Upper lobe of left lung (tissue), 6 donors: ENCODE measurements around the gene DYDC1. TPM values are rescaled to one million over a fixed set of nuclear protein-coding genes. Genes with fewer than 3 reads are reported as not detected.

Experiments
- ATAC-seq, 2 donors: fragments of 200-7000 bp; cut with Tn5 transposase; one replicate each; pipeline ENCODE4 v1.9.1; 2022; ENCODE audit warnings: mild to moderate bottlenecking in 2 of 2, moderate library complexity in 2 of 2; ENCODE audit not compliant: low FRiP score in 2 of 2
- DNase-seq, 2 donors: peaks; one replicate each; pipeline ENCODE4 v3.0.0-alpha.2; 2019 to 2020
- H3K27ac ChIP-seq, 4 donors: fragments of 200-600 bp; sonication (generic); one replicate each; pipeline ENCODE4 v1.5.1; 2016 to 2019
- H3K27me3 ChIP-seq, 4 donors: fragments of 200-600 bp; sonication (generic); one replicate each; pipeline ENCODE4 v1.5.1; 2017 to 2019
- H3K36me3 ChIP-seq, 4 donors: fragments of 200-600 bp; sonication (generic); one replicate each; pipeline ENCODE4 v1.5.1; 2016 to 2019
- H3K4me1 ChIP-seq, 4 donors: fragments of 200-600 bp; sonication (generic); one replicate each; pipeline ENCODE4 v1.5.1; 2018 to 2019
- H3K4me3 ChIP-seq, 4 donors: fragments of 200-600 bp; sonication (generic); one replicate each; pipeline ENCODE4 v1.5.1; 2017 to 2019; ENCODE audit warnings: mild to moderate bottlenecking in 2 of 4, moderate library complexity in 1 of 4
- H3K9me3 ChIP-seq, 4 donors: fragments of 200-600 bp; sonication (generic); one replicate each; pipeline ENCODE4 v1.5.1; 2018 to 2019
- EP300 ChIP-seq, 4 donors: sonication (generic); formaldehyde crosslinking; IDR thresholded peaks; one replicate each; pipeline ENCODE4 v1.5.1; 2017; ENCODE audit warnings: antibody characterized with exemption in 4 of 4, control low read depth in 2 of 4
- POLR2A ChIP-seq, 4 donors: fragments of 450-650 bp; IDR thresholded peaks; one replicate each; pipeline ENCODE4 v1.5.1; 2016 to 2017; ENCODE audit warnings: antibody characterized with exemption in 4 of 4, mild to moderate bottlenecking in 2 of 4
- POLR2AphosphoS5 ChIP-seq, 2 donors: sonication (generic); formaldehyde crosslinking; IDR thresholded peaks; one replicate each; pipeline ENCODE4 v1.5.1; 2017; ENCODE audit warnings: antibody characterized with exemption in 2 of 2
- WGBS, 2 donors: methylation state at CpG; one replicate each; pipeline ENCODE4 v1.1.5; 2017 to 2018; 5-methylcytosine and 5-hydroxymethylcytosine counted together
- total RNA-seq, 6 donors: library from RNA; depleted of rRNA in 4 of 6; stranded (reverse); fragments of >200 nt in 4 of 6; gene quantifications; one replicate each; pipeline versions ENCODE4 v1.1.0 to v1.2.1, GENCODE V29; 2016 to 2021
- TF ChIP-seq, protein P1 (sequence below), 6 experiments: fragments of 450-650 bp in 4 of 6; fragments of 200-600 bp in 2 of 6; sonication (generic) in 2 of 6; IDR thresholded peaks; one replicate each; pipeline ENCODE4 v1.5.1; 2016 to 2019; ENCODE audit warnings: antibody characterized with exemption in 6 of 6
- donor health status: DM: no; HTN: no; CAD: no; lungs with moderate emphysema.
- donor health status: DM: no; HTN: yes; CAD: no; lungs with severe emphysema.

DYDC1 gene
- total RNA-seq, 6 donors from 2014 or later: 0.71 to 8.7 TPM; not detected in 4

- H3K4me1 ChIP-seq: no peaks in the 10 kb centered on the region
- TF ChIP-seq EP300 (IDR thresholded peaks at IDR 0.05) (no peak), POLR2AphosphoS5 (IDR thresholded peaks at IDR 0.05) (no peak), POLR2A (IDR thresholded peaks at IDR 0.05) (no peak)
- TF ChIP-seq, protein P1, sequence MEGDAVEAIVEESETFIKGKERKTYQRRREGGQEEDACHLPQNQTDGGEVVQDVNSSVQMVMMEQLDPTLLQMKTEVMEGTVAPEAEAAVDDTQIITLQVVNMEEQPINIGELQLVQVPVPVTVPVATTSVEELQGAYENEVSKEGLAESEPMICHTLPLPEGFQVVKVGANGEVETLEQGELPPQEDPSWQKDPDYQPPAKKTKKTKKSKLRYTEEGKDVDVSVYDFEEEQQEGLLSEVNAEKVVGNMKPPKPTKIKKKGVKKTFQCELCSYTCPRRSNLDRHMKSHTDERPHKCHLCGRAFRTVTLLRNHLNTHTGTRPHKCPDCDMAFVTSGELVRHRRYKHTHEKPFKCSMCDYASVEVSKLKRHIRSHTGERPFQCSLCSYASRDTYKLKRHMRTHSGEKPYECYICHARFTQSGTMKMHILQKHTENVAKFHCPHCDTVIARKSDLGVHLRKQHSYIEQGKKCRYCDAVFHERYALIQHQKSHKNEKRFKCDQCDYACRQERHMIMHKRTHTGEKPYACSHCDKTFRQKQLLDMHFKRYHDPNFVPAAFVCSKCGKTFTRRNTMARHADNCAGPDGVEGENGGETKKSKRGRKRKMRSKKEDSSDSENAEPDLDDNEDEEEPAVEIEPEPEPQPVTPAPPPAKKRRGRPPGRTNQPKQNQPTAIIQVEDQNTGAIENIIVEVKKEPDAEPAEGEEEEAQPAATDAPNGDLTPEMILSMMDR (IDR thresholded peaks at IDR 0.05): no peak
- DNase-seq (no peak), ATAC-seq (no peak)
- H3K4me3 ChIP-seq: no peak overlapping the region
- no peaks in the 10 kb centered on the region for H3K36me3 ChIP-seq
- no peak overlapping the region for H3K27ac ChIP-seq
- no peaks in the 10 kb centered on the region for H3K9me3 ChIP-seq
- WGBS, 2 donors: 77 to 82% methylated on average over 5 of the region's 5 CpGs
- H3K27me3 ChIP-seq: no peaks in the 10 kb centered on the region
These were observed 35.4 kb downstream of the DYDC1 start for GRCh38 chr10:80321183-80321582.

- Histone ChIP-seq H3K36me3 (no peaks in the 10 kb centered on the region), H3K9me3 (no peaks in the 10 kb centered on the region), H3K4me3 (no peak overlapping the region), H3K27me3 (no peaks in the 10 kb centered on the region), H3K4me1 (no peaks in the 10 kb centered on the region), H3K27ac (no peak overlapping the region)
- ATAC-seq (no peak), DNase-seq (no peak)
- TF ChIP-seq, protein P1 (IDR thresholded peaks at IDR 0.05): no peak
- TF ChIP-seq EP300 (IDR thresholded peaks at IDR 0.05) (no peak), POLR2A (IDR thresholded peaks at IDR 0.05) (no peak), POLR2AphosphoS5 (IDR thresholded peaks at IDR 0.05) (no peak)
These were observed 36.2 kb downstream of the DYDC1 start for GRCh38 chr10:80320377-80320776.

DNA sequence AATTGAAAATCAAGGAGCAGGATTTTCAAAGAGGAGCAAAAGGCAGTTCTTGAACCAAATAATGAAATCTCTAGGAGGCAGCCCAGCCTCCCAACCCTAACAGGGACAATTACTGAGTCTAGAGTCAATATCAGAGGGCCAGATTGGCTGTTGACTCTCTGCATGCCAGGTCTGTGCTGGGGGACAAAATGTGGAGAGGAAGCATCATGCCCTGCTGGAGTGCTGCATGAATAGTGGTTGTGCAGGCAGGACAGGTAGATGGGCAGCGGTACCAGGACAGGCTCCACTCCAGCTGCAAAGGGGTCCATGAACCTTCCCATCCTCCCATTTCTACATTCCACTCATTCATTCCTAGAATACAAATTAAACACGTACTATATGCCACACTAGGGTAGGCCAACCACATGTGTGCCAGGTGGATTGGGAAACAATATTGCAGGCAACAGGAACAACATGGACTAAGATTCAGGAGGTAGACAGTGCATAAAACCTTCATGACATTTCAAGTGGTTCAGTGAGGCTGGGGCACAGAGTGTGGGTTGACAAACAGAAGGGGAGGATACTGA is 36.7 kb downstream of the DYDC1 start:
- H3K4me3 ChIP-seq: no peak overlapping the region

DNA sequence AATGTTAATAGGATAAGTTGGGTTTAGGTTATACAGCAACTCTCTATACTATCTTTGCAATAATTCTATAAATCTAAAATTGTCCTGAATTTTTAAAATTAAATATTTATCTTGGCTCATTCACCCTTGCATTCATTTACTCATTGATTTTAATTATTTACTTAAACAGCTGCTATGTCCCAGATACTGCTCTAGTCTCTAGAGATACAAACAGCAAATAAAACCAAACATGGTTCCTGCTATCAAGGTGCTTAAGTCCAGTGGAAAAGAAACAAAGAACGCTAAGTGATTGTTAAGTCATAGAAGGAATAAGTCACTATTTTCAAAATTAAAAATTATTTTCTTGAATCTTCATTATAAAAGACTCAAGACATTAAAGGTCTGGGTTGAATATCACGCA is 37.2 kb downstream of the DYDC1 start:
- ATAC-seq (no peak), DNase-seq (no peak)
- Histone ChIP-seq H3K4me3 (no peak overlapping the region), H3K36me3 (no peaks in the 10 kb centered on the region), H3K27ac (no peak overlapping the region), H3K4me1 (no peaks in the 10 kb centered on the region), H3K27me3 (no peaks in the 10 kb centered on the region), H3K9me3 (no peaks in the 10 kb centered on the region)
- 77 to 89% methylated on average over 2 of the region's 2 CpGs for WGBS, 2 donors
- TF ChIP-seq EP300 (IDR thresholded peaks at IDR 0.05) (no peak), POLR2AphosphoS5 (IDR thresholded peaks at IDR 0.05) (no peak), POLR2A (IDR thresholded peaks at IDR 0.05) (no peak)
- TF ChIP-seq, protein P1 (IDR thresholded peaks at IDR 0.05): no peak

More for the DNA sequence above, 36.7 kb downstream of the DYDC1 start:
- no peak for TF ChIP-seq POLR2AphosphoS5 (IDR thresholded peaks at IDR 0.05)
- TF ChIP-seq, protein P1 (IDR thresholded peaks at IDR 0.05): no peak
- no peak for TF ChIP-seq POLR2A (IDR thresholded peaks at IDR 0.05)
- TF ChIP-seq EP300 (IDR thresholded peaks at IDR 0.05): no peak
- 88 to 95% methylated on average over 2 of the region's 2 CpGs for WGBS, 2 donors
- DNase-seq (no peak), ATAC-seq (no peak)
- H3K36me3 ChIP-seq: no peaks in the 10 kb centered on the region
- H3K27ac ChIP-seq: no peak overlapping the region
- H3K9me3 ChIP-seq: no peaks in the 10 kb centered on the region
- H3K27me3 ChIP-seq: no peaks in the 10 kb centered on the region
- H3K4me1 ChIP-seq: no peaks in the 10 kb centered on the region

- TF ChIP-seq EP300 (IDR thresholded peaks at IDR 0.05) (no peak), POLR2AphosphoS5 (IDR thresholded peaks at IDR 0.05) (no peak), POLR2A (IDR thresholded peaks at IDR 0.05) (no peak)
- TF ChIP-seq, protein P1 (IDR thresholded peaks at IDR 0.05): no peak
- H3K9me3 ChIP-seq: no peaks in the 10 kb centered on the region
- H3K4me3 ChIP-seq: no peak overlapping the region
- no peak for DNase-seq
- H3K36me3 ChIP-seq: no peaks in the 10 kb centered on the region
- ATAC-seq: no peak
- H3K27me3 ChIP-seq: no peaks in the 10 kb centered on the region
- H3K4me1 ChIP-seq: no peaks in the 10 kb centered on the region
- H3K27ac ChIP-seq: no peak overlapping the region
These were observed 37.8 kb downstream of the DYDC1 start for GRCh38 chr10:80318742-80319141.
